ENCODE measurements around the gene SKP1. TPM values are rescaled to one million over a fixed set of nuclear protein-coding genes. Genes with fewer than 3 reads are reported as not detected.

Gene SKP1
- total and polyA plus RNA-seq, 4 donors: 129 to 407 (median 253) TPM

- no peak for DNase-seq (ENCODE audit: low spot score)
- no peak overlapping the region for H3K9ac ChIP-seq (ENCODE audit: low read depth in 1 of 2, low read length in 2 of 2)
- H3K36me3 ChIP-seq (ENCODE audit: control insufficient read depth in 4 of 4, insufficient read depth in 3 of 4, low read depth in 1 of 4, low read length in 3 of 4): no peaks in the 10 kb centered on the region
- no peak overlapping the region for H3K4me3 ChIP-seq (ENCODE audit: low read depth in 1 of 3, low read length in 3 of 3)
- WGBS: 81% methylated on average over 15 of the region's 15 CpGs
- H3K27ac ChIP-seq (ENCODE audit: low read depth in 1 of 2, low read length in 2 of 2): no peak overlapping the region
- H3K4me1 ChIP-seq (ENCODE audit: control insufficient read depth in 4 of 4, insufficient read depth in 4 of 4, low read length in 3 of 4): peaks cover 0 to 10% (median 6%) of the 10 kb centered on the region in 4 donors
- H3K9me3 ChIP-seq (ENCODE audit: control insufficient read depth in 4 of 4, low read length in 3 of 4): no peaks in the 10 kb centered on the region
- no peaks in the 10 kb centered on the region for H3K27me3 ChIP-seq (ENCODE audit: control insufficient read depth in 4 of 4, insufficient read depth in 4 of 4, low read length in 3 of 4)
- no peak for TF ChIP-seq CTCF (IDR thresholded peaks at IDR 0.05; ENCODE audit: low read depth, low read length, missing input control)
- TF ChIP-seq SP1 (IDR thresholded peaks at IDR 0.05): no peak
- TF ChIP-seq NR2F2 (IDR thresholded peaks at IDR 0.05): no peak
- TF ChIP-seq MAX (IDR thresholded peaks at IDR 0.05): no peak
- TF ChIP-seq ZBTB33 (IDR thresholded peaks at IDR 0.05): no peak
- TF ChIP-seq HNF4A (conservative IDR thresholded peaks at IDR 0.05): no peak
- TF ChIP-seq RAD21 (IDR thresholded peaks at IDR 0.05): no peak
- TF ChIP-seq ATF3 (IDR thresholded peaks at IDR 0.05): no peak
- no peak for TF ChIP-seq REST (IDR thresholded peaks at IDR 0.05)
Measured at GRCh38 chr5:134127376-134127861, 49.3 kb downstream of the SKP1 start.

- TF ChIP-seq EGR1 (IDR thresholded peaks at IDR 0.05; ENCODE audit: low read depth in 2 of 2) (no peak), FOXA2 (IDR thresholded peaks at IDR 0.05) (no peak), JUND (IDR thresholded peaks at IDR 0.05) (no peak), REST (IDR thresholded peaks at IDR 0.05) (no peak), NR2F2 (IDR thresholded peaks at IDR 0.05) (no peak), FOXA1 (IDR thresholded peaks at IDR 0.05) (no peak), CTCF (IDR thresholded peaks at IDR 0.05; ENCODE audit: low read depth, low read length, missing input control) (no peak), RXRA (IDR thresholded peaks at IDR 0.05) (no peak), TAF1 (conservative IDR thresholded peaks at IDR 0.05) (no peak), YY1 (IDR thresholded peaks at IDR 0.05) (no peak), RAD21 (IDR thresholded peaks at IDR 0.05) (no peak)
- no peak overlapping the region for H3K9ac ChIP-seq (ENCODE audit: low read depth in 1 of 2, low read length in 2 of 2)
- peaks cover 0 to 3% (median 0%) of the 10 kb centered on the region in 4 donors for H3K36me3 ChIP-seq (ENCODE audit: control insufficient read depth in 4 of 4, insufficient read depth in 3 of 4, low read depth in 1 of 4, low read length in 3 of 4)
- no peak overlapping the region for H3K4me3 ChIP-seq (ENCODE audit: low read depth in 1 of 3, low read length in 3 of 3)
- 57% methylated on average over 14 of the region's 14 CpGs for WGBS
- no peak overlapping the region for H3K27ac ChIP-seq (ENCODE audit: low read depth in 1 of 2, low read length in 2 of 2)
- H3K27me3 ChIP-seq (ENCODE audit: control insufficient read depth in 4 of 4, insufficient read depth in 4 of 4, low read length in 3 of 4): no peaks in the 10 kb centered on the region
- DNase-seq (ENCODE audit: low spot score): no peak
- H3K9me3 ChIP-seq (ENCODE audit: control insufficient read depth in 4 of 4, low read length in 3 of 4): no peaks in the 10 kb centered on the region
- H3K4me1 ChIP-seq (ENCODE audit: control insufficient read depth in 4 of 4, insufficient read depth in 4 of 4, low read length in 3 of 4): peaks cover 0 to 10% (median 6%) of the 10 kb centered on the region in 4 donors
Measured at GRCh38 chr5:134125039-134126015, 51.4 kb downstream of the SKP1 start.

All from liver (tissue), 9 donors.